ENCODE data around the gene NIN.

DNA sequence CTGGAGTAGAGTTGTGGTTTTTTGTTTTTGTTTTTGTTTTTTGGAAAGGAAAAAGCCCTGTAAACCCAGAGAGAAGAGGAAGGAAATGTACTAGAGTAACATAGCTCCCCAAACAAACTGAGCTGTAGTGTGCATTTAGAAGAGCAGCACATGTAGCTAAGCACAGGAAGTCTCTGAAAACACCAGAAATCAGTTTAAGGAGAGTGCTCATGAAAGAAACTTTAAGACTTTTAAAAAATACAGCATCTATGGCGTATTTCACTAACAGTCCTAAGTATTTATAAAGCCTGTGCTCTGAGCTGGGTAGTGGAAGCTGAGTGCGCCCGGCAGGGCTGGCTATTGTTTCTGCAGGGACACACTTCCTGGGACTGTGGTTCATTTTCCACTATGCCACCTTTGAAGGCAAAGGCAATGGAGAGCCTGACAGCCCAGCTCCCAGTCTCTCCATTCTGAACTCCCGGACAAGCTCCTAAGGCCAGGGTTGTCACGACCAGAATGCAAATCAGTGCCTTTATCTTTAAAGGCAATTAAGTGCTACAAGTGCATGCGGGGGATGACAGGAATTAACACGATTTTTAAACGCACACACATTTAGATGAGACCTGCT lies 45.4 kb downstream of the NIN start:
- TF ChIP-seq, protein P1, sequence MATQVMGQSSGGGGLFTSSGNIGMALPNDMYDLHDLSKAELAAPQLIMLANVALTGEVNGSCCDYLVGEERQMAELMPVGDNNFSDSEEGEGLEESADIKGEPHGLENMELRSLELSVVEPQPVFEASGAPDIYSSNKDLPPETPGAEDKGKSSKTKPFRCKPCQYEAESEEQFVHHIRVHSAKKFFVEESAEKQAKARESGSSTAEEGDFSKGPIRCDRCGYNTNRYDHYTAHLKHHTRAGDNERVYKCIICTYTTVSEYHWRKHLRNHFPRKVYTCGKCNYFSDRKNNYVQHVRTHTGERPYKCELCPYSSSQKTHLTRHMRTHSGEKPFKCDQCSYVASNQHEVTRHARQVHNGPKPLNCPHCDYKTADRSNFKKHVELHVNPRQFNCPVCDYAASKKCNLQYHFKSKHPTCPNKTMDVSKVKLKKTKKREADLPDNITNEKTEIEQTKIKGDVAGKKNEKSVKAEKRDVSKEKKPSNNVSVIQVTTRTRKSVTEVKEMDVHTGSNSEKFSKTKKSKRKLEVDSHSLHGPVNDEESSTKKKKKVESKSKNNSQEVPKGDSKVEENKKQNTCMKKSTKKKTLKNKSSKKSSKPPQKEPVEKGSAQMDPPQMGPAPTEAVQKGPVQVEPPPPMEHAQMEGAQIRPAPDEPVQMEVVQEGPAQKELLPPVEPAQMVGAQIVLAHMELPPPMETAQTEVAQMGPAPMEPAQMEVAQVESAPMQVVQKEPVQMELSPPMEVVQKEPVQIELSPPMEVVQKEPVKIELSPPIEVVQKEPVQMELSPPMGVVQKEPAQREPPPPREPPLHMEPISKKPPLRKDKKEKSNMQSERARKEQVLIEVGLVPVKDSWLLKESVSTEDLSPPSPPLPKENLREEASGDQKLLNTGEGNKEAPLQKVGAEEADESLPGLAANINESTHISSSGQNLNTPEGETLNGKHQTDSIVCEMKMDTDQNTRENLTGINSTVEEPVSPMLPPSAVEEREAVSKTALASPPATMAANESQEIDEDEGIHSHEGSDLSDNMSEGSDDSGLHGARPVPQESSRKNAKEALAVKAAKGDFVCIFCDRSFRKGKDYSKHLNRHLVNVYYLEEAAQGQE (IDR thresholded peaks at IDR 0.05), result no peak
- TF ChIP-seq, protein P2, sequence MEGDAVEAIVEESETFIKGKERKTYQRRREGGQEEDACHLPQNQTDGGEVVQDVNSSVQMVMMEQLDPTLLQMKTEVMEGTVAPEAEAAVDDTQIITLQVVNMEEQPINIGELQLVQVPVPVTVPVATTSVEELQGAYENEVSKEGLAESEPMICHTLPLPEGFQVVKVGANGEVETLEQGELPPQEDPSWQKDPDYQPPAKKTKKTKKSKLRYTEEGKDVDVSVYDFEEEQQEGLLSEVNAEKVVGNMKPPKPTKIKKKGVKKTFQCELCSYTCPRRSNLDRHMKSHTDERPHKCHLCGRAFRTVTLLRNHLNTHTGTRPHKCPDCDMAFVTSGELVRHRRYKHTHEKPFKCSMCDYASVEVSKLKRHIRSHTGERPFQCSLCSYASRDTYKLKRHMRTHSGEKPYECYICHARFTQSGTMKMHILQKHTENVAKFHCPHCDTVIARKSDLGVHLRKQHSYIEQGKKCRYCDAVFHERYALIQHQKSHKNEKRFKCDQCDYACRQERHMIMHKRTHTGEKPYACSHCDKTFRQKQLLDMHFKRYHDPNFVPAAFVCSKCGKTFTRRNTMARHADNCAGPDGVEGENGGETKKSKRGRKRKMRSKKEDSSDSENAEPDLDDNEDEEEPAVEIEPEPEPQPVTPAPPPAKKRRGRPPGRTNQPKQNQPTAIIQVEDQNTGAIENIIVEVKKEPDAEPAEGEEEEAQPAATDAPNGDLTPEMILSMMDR (IDR thresholded peaks at IDR 0.05; ENCODE audit: low read depth, low read length, missing input control), result no peak
- TF ChIP-seq TAF1 (conservative IDR thresholded peaks at IDR 0.05) (no peak), SP1 (IDR thresholded peaks at IDR 0.05) (no peak), YY1 (IDR thresholded peaks at IDR 0.05) (no peak), RXRA (IDR thresholded peaks at IDR 0.05) (no peak), GABPA (IDR thresholded peaks at IDR 0.05 in 1 of 2, conservative IDR thresholded peaks at IDR 0.05 in 1 of 2) (no peak), FOXA1 (IDR thresholded peaks at IDR 0.05) (no peak), JUND (IDR thresholded peaks at IDR 0.05) (no peak), ZBTB33 (IDR thresholded peaks at IDR 0.05) (no peak), RAD21 (IDR thresholded peaks at IDR 0.05) (no peak), EGR1 (IDR thresholded peaks at IDR 0.05; ENCODE audit: low read depth in 2 of 2) (no peak)
- TF ChIP-seq, protein P3, sequence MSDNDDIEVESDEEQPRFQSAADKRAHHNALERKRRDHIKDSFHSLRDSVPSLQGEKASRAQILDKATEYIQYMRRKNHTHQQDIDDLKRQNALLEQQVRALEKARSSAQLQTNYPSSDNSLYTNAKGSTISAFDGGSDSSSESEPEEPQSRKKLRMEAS (IDR thresholded peaks at IDR 0.05), result no peak

All from liver (tissue), 3 donors.